Heart right ventricle (tissue), 16 donors: ENCODE data around the gene NPIPA1. TPM values are rescaled to one million over a fixed set of nuclear protein-coding genes. Genes with fewer than 3 reads are reported as not detected.
A peak's percentile ranks its signal among the peaks of the same experiment; 100 is the strongest.

Experiments
- ATAC-seq, 8 donors: fragments of 200-7000 bp; cut with Tn5 transposase; one replicate each; pipeline ENCODE4 v1.9.1; 2020; ENCODE audit warnings: mild to moderate bottlenecking in 8 of 8, moderate library complexity in 8 of 8, moderate number of reproducible peaks in 1 of 8
- DNase-seq, 2 donors: peaks; one replicate each; pipeline ENCODE4 v3.0.0-alpha.2; 2020
- H3K27ac ChIP-seq, 10 donors: fragments of 200-600 bp; sonication (generic) in 2 of 10; one replicate each; pipeline versions ENCODE4 v1.5.0 to v1.8.0; 2020 to 2022; ENCODE audit warnings: mild to moderate bottlenecking in 3 of 10
- H3K27me3 ChIP-seq, 7 donors: fragments of 200-600 bp; one replicate each; pipeline ENCODE4 v1.8.0; 2021 to 2022; ENCODE audit warnings: mild to moderate bottlenecking in 2 of 7
- H3K36me3 ChIP-seq, 9 donors: fragments of 200-600 bp; sonication (generic) in 1 of 9; one replicate each; pipeline versions ENCODE4 v1.5.0 to v1.8.0; 2020 to 2022; ENCODE audit warnings: mild to moderate bottlenecking in 2 of 9
- H3K4me1 ChIP-seq, 9 donors: fragments of 200-600 bp; sonication (generic) in 1 of 9; one replicate each; pipeline versions ENCODE4 v1.5.0 to v1.8.0; 2020 to 2022; ENCODE audit warnings: mild to moderate bottlenecking in 4 of 9
- H3K4me3 ChIP-seq, 10 donors: fragments of 200-600 bp; sonication (generic) in 2 of 10; one replicate each; pipeline versions ENCODE4 v1.5.0 to v1.8.0; 2020 to 2022; ENCODE audit warnings: mild to moderate bottlenecking in 7 of 10, moderate library complexity in 2 of 10
- H3K9me3 ChIP-seq, 11 donors: fragments of 200-600 bp in 10 of 11; sonication (generic) in 2 of 11; one replicate each; pipeline versions ENCODE4 v1.5.0 to v1.8.0; 2013 to 2022; ENCODE audit warnings: mild to moderate bottlenecking in 2 of 11, control low read depth in 1 of 11, moderate library complexity in 1 of 11
- CTCF ChIP-seq, 9 donors: fragments of 200-600 bp; sonication (generic) in 2 of 9; IDR thresholded peaks; one replicate each; pipeline versions ENCODE4 v1.5.0 to v1.8.0; 2021 to 2022; ENCODE audit warnings: antibody characterized with exemption in 9 of 9, mild to moderate bottlenecking in 5 of 9, moderate library complexity in 1 of 9
- WGBS, 2 donors: extraction: QIAGEN DNeasy Blood & Tissue Kit; methylation state at CpG; one replicate each; pipeline ENCODE4 v1.1.7; 2013; ENCODE audit warnings: inconsistent platforms in 1 of 2; 5-methylcytosine and 5-hydroxymethylcytosine counted together
- intact Hi-C, 10 donors: fragments of 100-400 bp; cut with DNase I; formaldehyde crosslinking; loops; one replicate each; pipeline versions ENCODE4 v1.11.1 to v1.14.2; 2022
- polyA plus RNA-seq, 2 donors: library from polyadenylated mRNA; stranded (reverse); fragments of 200-250 nt; gene quantifications; one replicate each; pipeline ENCODE4 v1.2.3, GENCODE V29; 2013
- total RNA-seq, 10 donors: library from RNA; stranded (reverse); fragmentation: NEBNext Ultra II Directional in 3 of 10; extraction: Animal tissue kit (Norgen Biotek cat#: 25700) in 3 of 10; gene quantifications; one replicate each; pipeline versions ENCODE4 v1.2.1 to v1.2.4, GENCODE V29; 2021 to 2023
- donor health status: Arrhythmogenic right ventricular cardiomyopathy.
- donor health status: ischemic (EF 13 %, LVEDD 7.1; RV severe dilation, severe dysfunction).
- donor health status: healthy with polysubstance abuse.
- donor health status: DM: no; HTN: yes; CAD: no.
- donor health status: DM: no; HTN: no; CAD: no.
- donor health status: ischemic (EF 25% LVEDD 6.9; RV normal size, moderate dysfunction).
- donor health status: ischemic (EF 25% LVEDD 5.7; RV mildly dilated, moderate dysfunction).
- donor health status: healthy.
- donor health status: DM: yes; HTN: yes; CAD: no.
- donor health status: Ischemic cardiomyopathy.
- donor health status: ischemic (EF 35%, LVEDD 5.7; RV mildly dilated, moderate dysfunction).
- donor health status: nonischemic (EF 11% LVEDD 7.7; RV severe dilation, severe dysfunction).
- donor health status: DM: yes; HTN: yes; CAD: no.
- donor health status: PGD.
- donor health status: ischemic (EF 29% LVEDD 5.4; RV normal size, mild dysfunction).
- donor health status: nonischemic (EF 23%, LVEDD 6.1; RV moderate dilation, normal function).

NPIPA1 gene
- total and polyA plus RNA-seq, 12 donors, result 31.2 to 165 (median 42.3) TPM

GRCh38 chr16:14957576-14958322 lies 20.5 kb downstream of the NPIPA1 start:
- no peaks in the 10 kb centered on the region for H3K9me3 ChIP-seq
- TF ChIP-seq CTCF (IDR thresholded peaks at IDR 0.05), result no peak
- H3K4me3 ChIP-seq, result no peak overlapping the region
- no peak overlapping the region for H3K27ac ChIP-seq
- 93 to 94% methylated on average over 28 of the region's 28 CpGs for WGBS, 2 donors
- H3K27me3 ChIP-seq, result no peaks in the 10 kb centered on the region
- H3K36me3 ChIP-seq, result no peaks in the 10 kb centered on the region
- ATAC-seq (peak in 1 of 8 donors; percentile 24), DNase-seq (peak in 1 of 2 donors; percentile 11)
- H3K4me1 ChIP-seq, result peaks cover 0 to 15% (median 0%) of the 10 kb centered on the region in 9 donors
- intact Hi-C loops, result loop anchor here in 1 of 10 donors (10.0 kb wide), 1 partner anchor 57 kb away; no protein-coding TSS in a partner anchor

DNA sequence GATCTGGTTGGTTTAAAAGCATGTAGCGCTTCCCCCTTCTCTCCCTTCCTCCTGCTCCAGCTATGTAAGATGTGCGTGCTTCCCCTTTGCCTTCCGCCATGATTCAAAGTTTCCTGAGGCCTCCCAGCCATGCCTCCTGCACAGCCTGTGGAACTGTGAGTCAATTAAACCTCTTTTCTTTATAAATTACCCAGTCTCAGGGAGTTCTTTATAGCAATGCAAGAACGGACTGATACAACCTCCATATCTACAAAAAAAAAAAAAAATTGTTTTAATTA lies 21.0 kb downstream of the NPIPA1 start:
- DNase-seq (no peak), ATAC-seq (no peak)
- TF ChIP-seq CTCF (IDR thresholded peaks at IDR 0.05), result no peak
- H3K36me3 ChIP-seq, result no peaks in the 10 kb centered on the region
- WGBS, 2 donors, result 90 to 91% methylated on average over 4 of the region's 4 CpGs
- H3K27ac ChIP-seq, result no peak overlapping the region
- peaks cover 0 to 15% (median 0%) of the 10 kb centered on the region in 9 donors for H3K4me1 ChIP-seq
- H3K27me3 ChIP-seq, result no peaks in the 10 kb centered on the region
- intact Hi-C loops, result loop anchor here in 1 of 10 donors (10.0 kb wide), 1 partner anchor 57 kb away; no protein-coding TSS in a partner anchor
- H3K4me3 ChIP-seq, result no peak overlapping the region
- H3K9me3 ChIP-seq, result peaks cover 0 to 3% (median 0%) of the 10 kb centered on the region in 11 donors

GRCh38 chr16:14958970-14959369 lies 21.7 kb downstream of the NPIPA1 start:
- Histone ChIP-seq H3K36me3 (no peaks in the 10 kb centered on the region), H3K4me1 (peaks cover 0 to 15% (median 0%) of the 10 kb centered on the region in 9 donors), H3K27me3 (no peaks in the 10 kb centered on the region), H3K9me3 (peaks cover 0 to 9% (median 0%) of the 10 kb centered on the region in 11 donors), H3K27ac (no peak overlapping the region), H3K4me3 (no peak overlapping the region)
- intact Hi-C loops, result loop anchor here in 1 of 10 donors (10.0 kb wide), 1 partner anchor 56 kb away; no protein-coding TSS in a partner anchor
- TF ChIP-seq CTCF (IDR thresholded peaks at IDR 0.05), result no peak
- DNase-seq, result no peak
- ATAC-seq, result no peak
- WGBS, 2 donors, result 85 to 89% methylated on average over 7 of the region's 7 CpGs

DNA sequence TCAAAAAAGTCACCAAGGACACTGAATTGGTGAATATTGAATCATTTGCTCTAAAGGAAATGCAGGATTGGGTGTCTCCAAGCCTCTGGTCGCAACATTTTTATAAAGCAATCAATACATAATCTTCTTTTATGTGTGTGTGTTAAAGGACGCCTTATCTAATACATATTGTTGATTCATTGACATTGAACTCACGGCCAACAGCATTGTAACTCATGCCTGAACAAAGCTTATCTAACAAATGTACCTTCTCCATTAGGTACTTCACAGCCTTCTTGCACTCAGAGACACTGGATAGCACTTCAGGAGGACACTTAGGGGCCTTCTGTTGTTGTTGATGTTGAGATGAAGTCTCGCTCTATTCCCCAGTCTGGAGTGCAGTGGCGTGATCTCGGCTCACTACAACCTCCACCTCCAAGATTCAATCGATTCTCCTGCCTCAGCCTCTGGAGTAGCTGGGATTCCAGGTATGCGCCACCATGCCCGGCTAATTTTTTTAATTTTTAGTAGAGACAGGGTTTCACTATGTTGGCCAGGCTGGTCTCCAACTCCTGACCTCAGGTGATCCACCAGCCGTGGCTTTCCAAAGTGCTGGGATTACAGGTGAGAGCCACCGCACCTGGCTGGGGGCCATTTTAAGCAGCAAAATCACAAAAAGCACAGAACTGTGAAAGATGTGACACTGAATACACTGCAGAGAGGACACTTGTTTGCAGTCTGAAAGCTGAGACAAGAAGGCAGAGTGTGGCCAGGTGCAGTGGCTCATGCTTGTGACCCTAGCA lies 24.4 kb downstream of the NPIPA1 start:
- ATAC-seq (no peak), DNase-seq (no peak)
- no peaks in the 10 kb centered on the region for H3K4me1 ChIP-seq
- no peak overlapping the region for H3K27ac ChIP-seq
- no peaks in the 10 kb centered on the region for H3K27me3 ChIP-seq
- WGBS, 2 donors, result 93% methylated on average over 11 of the region's 11 CpGs
- H3K9me3 ChIP-seq, result peaks cover 0 to 9% (median 0%) of the 10 kb centered on the region in 11 donors
- H3K4me3 ChIP-seq, result no peak overlapping the region
- H3K36me3 ChIP-seq, result no peaks in the 10 kb centered on the region
- TF ChIP-seq CTCF (IDR thresholded peaks at IDR 0.05), result no peak
- intact Hi-C loops, result no loop called here
